GM12874 (cell line): ENCODE data around the gene ROMO1.

ENCODE experiments used
- CTCF ChIP-seq: IDR thresholded peaks from 2 replicates; pipeline ENCODE4 v1.5.1; 2011; ENCODE audit warnings: low read depth, mild to moderate bottlenecking, control low read depth, low read length, moderate library complexity; ENCODE audit not compliant: insufficient read depth

The ROMO1 gene

GRCh38 chr20:35686872-35687271, 12.3 kb upstream of the ROMO1 start:
- peak; percentile 8; the same call in 1 of the 2 replicates for TF ChIP-seq CTCF

- no peak for TF ChIP-seq CTCF
Observed at GRCh38 chr20:35690265-35690664, 8.9 kb upstream of the ROMO1 start.

- TF ChIP-seq CTCF, result no peak
Observed at GRCh38 chr20:35695245-35695749, 3.9 kb upstream of the ROMO1 start.

GRCh38 chr20:35695978-35696377, 3.2 kb upstream of the ROMO1 start:
- no peak for TF ChIP-seq CTCF

GRCh38 chr20:35697696-35698297, 1.4 kb upstream of the ROMO1 start:
- TF ChIP-seq CTCF, result no peak

- TF ChIP-seq CTCF, result no peak
Observed at GRCh38 chr20:35698298-35699126, 693 bp upstream of the ROMO1 start.

GRCh38 chr20:35699957-35700624, 886 bp downstream of the ROMO1 start:
- TF ChIP-seq CTCF, result no peak
